Smooth muscle cell (in vitro differentiated cells): ENCODE data around the gene GAB2. TPM values are rescaled to one million over a fixed set of nuclear protein-coding genes. Genes with fewer than 3 reads are reported as not detected.

Experiments
- DNase-seq: peaks from one replicate; lab custom pipeline; 2025; ENCODE audit not compliant: unreplicated experiment; lab: John Stamatoyannopoulos, UW
- H2AFZ ChIP-seq: fragments of 200-600 bp; sonication (generic); 2 replicates; pipeline ENCODE4 v1.6.0; 2016; ENCODE audit warnings: antibody characterized with exemption, low read depth, mild to moderate bottlenecking
- H3F3A ChIP-seq: fragments of 200-600 bp; sonication (generic); 2 replicates; pipeline ENCODE4 v1.6.0; 2017; ENCODE audit warnings: antibody characterized with exemption, low read depth
- H3K27ac ChIP-seq: fragments of 200-600 bp; sonication (generic); 2 replicates; pipeline ENCODE4 v1.5.1; 2016; ENCODE audit warnings: low read depth, mild to moderate bottlenecking
- H3K27me3 ChIP-seq: fragments of 200-600 bp; sonication (generic); 2 replicates; pipeline ENCODE4 v1.6.1; 2016; ENCODE audit warnings: low read depth, mild to moderate bottlenecking
- H3K36me3 ChIP-seq: fragments of 200-600 bp; sonication (generic); 2 replicates; pipeline ENCODE4 v1.5.1; 2016; ENCODE audit warnings: low read depth
- H3K4me1 ChIP-seq: fragments of 200-600 bp; sonication (generic); 2 replicates; pipeline ENCODE4 v1.5.1; 2016; ENCODE audit warnings: low read depth
- H3K4me2 ChIP-seq: fragments of 200-600 bp; sonication (generic); 2 replicates; pipeline ENCODE4 v1.6.0; 2016; ENCODE audit warnings: mild to moderate bottlenecking
- H3K4me3 ChIP-seq: fragments of 200-600 bp; sonication (generic); 2 replicates; pipeline ENCODE4 v1.5.1; 2016; ENCODE audit warnings: mild to moderate bottlenecking
- H3K79me2 ChIP-seq: fragments of 200-600 bp; sonication (generic); 2 replicates; pipeline ENCODE4 v1.6.0; 2016; ENCODE audit warnings: low read depth, mild to moderate bottlenecking
- H3K9ac ChIP-seq: fragments of 200-600 bp; sonication (generic); 2 replicates; pipeline ENCODE4 v1.6.0; 2016; ENCODE audit warnings: low read depth
- H3K9me3 ChIP-seq: fragments of 200-600 bp; sonication (generic); replicated peaks from 2 replicates; pipeline ENCODE4 v1.5.1; 2016; ENCODE audit warnings: low read depth
- H4K20me1 ChIP-seq: fragments of 200-600 bp; sonication (generic); 2 replicates; pipeline ENCODE4 v1.6.0; 2016; ENCODE audit warnings: low read depth
- WGBS: methylation state at CpG from one replicate; pipeline ENCODE4 v1.1.7; 2016; ENCODE audit warnings: low lambda C conversion rate; 5-methylcytosine and 5-hydroxymethylcytosine counted together
- polyA plus RNA-seq: library from polyadenylated mRNA; unstranded; fragments of >200 nt; fragmentation: Nextera tagmentation; extraction: Ambion mirVana; gene quantifications from 2 replicates; pipeline ENCODE4 v1.2.1, GENCODE V29; 2016
- total RNA-seq: library from RNA; depleted of rRNA; stranded (reverse); fragments of >200 nt; gene quantifications from 2 replicates; pipeline ENCODE4 v1.2.3, GENCODE V29; 2014
- TF ChIP-seq, protein P1 (sequence below): fragments of 200-600 bp; sonication (generic); IDR thresholded peaks from 2 replicates; pipeline ENCODE4 v1.5.1; 2017; ENCODE audit warnings: borderline replicate concordance, mild to moderate bottlenecking, antibody characterized with exemption; ENCODE audit not compliant: insufficient read depth, poor library complexity, severe bottlenecking

Gene GAB2
- total and polyA plus RNA-seq, 2 experiments from 2014 or later: 4.2 to 9.7 TPM

DNA sequence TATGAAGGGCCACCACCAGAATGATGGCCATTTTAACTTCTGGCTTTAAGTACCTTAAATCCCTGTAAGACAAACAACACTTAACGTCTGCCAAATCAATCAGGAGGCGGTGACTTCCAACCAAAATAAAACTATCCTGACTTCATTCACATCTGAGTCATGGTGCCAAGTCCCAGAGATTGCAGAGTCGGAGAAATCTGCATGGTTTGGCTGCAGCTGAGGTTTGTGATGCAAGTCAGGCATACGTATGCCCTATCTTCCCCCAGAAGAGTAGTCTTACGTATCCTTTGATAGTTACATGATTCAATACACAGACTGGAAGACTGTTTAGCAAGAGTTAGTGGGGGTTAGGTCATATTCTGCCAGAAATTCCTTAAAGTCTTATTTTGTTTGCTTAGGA, 1.7 kb upstream of the GAB2 start:
- peak overlapping the region; percentile 92 for H3K4me2 ChIP-seq
- no peak overlapping the region for H2AFZ ChIP-seq
- H3K27ac ChIP-seq: peak overlapping the region; percentile 85
- H3K36me3 ChIP-seq: no peaks in the 10 kb centered on the region
- H3K9ac ChIP-seq: peak overlapping the region; percentile 92
- no peaks in the 10 kb centered on the region for H4K20me1 ChIP-seq
- TF ChIP-seq, protein P1, sequence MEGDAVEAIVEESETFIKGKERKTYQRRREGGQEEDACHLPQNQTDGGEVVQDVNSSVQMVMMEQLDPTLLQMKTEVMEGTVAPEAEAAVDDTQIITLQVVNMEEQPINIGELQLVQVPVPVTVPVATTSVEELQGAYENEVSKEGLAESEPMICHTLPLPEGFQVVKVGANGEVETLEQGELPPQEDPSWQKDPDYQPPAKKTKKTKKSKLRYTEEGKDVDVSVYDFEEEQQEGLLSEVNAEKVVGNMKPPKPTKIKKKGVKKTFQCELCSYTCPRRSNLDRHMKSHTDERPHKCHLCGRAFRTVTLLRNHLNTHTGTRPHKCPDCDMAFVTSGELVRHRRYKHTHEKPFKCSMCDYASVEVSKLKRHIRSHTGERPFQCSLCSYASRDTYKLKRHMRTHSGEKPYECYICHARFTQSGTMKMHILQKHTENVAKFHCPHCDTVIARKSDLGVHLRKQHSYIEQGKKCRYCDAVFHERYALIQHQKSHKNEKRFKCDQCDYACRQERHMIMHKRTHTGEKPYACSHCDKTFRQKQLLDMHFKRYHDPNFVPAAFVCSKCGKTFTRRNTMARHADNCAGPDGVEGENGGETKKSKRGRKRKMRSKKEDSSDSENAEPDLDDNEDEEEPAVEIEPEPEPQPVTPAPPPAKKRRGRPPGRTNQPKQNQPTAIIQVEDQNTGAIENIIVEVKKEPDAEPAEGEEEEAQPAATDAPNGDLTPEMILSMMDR: no peak
- H3K79me2 ChIP-seq: peaks cover 21% of the 10 kb centered on the region
- whole genome bisulfite sequencing: 13% methylated on average over 5 of the region's 5 CpGs
- no peaks in the 10 kb centered on the region for H3K9me3 ChIP-seq
- H3K27me3 ChIP-seq: no peaks in the 10 kb centered on the region
- peaks cover 24% of the 10 kb centered on the region for H3K4me1 ChIP-seq
- H3F3A ChIP-seq: peaks cover 15% of the 10 kb centered on the region
- DNase-seq: no peak
- H3K4me3 ChIP-seq: peak overlapping the region; percentile 70

DNA sequence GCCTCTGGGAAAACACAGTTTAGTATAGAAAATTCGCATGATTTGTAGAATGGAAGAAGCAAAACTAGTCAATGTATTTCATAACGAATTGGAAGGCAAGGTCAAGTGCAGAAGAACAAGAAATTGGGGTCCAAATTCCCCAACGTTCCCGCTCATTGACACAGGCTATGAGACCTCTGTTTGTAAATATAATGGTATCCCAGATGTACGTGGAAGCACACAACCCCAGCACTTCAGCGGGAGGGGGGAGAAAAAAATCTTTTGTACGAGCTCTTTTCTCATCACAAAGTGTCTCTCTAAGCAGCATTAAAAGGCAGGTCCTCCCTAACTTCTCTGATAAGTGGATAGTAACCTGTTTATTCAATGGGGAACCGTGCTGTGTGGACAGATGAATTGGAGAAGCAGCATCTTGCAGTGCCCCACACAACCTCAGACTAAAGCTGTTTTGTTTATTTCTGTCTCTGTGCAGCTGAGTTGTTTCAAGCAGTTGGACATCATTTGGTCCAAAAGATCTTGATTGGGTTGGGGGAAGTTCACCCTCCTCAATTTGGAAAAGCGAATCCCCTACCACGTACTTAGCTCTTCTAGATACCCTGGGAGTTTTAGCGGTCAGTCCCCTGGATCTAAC, 1.1 kb upstream of the GAB2 start:
- H2AFZ ChIP-seq: peak overlapping the region; percentile 25
- DNase-seq: no peak
- H3K9me3 ChIP-seq: no peaks in the 10 kb centered on the region
- H3K36me3 ChIP-seq: no peaks in the 10 kb centered on the region
- H3K9ac ChIP-seq: peak overlapping the region; percentile 92
- peak overlapping the region; percentile 85 for H3K27ac ChIP-seq
- TF ChIP-seq, protein P1: no peak
- WGBS: 37% methylated on average over 11 of the region's 11 CpGs
- no peaks in the 10 kb centered on the region for H4K20me1 ChIP-seq
- H3K79me2 ChIP-seq: peaks cover 27% of the 10 kb centered on the region
- peaks cover 15% of the 10 kb centered on the region for H3F3A ChIP-seq
- peak overlapping the region; percentile 92 for H3K4me2 ChIP-seq
- peaks cover 24% of the 10 kb centered on the region for H3K4me1 ChIP-seq
- peak overlapping the region; percentile 70 for H3K4me3 ChIP-seq
- H3K27me3 ChIP-seq: no peaks in the 10 kb centered on the region

DNA sequence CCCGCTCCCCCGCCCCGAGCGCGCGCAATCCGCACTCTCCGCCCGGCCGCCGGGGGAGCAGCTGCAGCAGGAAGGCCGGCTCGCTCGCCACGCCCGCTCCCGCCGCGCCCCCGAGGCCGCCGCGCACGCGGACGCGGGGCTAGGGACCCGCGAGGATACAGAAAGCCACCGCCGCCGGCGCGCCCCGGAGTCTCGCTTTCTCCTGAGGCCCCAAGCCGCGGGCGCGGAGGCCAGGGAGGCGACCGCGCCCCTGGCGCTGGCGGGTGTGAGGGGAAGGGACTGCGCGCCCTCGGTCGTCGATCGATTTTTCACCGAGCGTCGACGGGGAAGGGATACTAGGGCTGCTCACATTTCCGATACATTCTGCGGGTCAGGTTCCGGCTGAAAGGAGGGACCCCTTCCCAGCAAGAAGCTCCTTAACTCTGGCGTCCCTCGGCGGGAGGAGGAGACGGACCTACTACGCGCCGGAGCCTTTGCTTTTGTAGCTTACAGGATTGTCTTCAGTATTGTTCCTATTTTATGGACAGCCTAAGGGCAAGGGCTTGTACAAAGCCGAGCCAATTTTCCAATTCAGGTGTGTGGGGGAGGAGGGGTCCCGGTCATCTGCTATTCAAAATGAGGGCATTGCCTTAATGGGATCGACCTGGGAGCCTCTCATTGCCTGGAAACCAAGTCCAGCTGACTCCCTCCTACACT, 416 bp upstream of the GAB2 start:
- DNase-seq: no peak
- H2AFZ ChIP-seq: peak overlapping the region; percentile 25
- peaks cover 15% of the 10 kb centered on the region for H3F3A ChIP-seq
- peaks cover 34% of the 10 kb centered on the region for H3K79me2 ChIP-seq
- under 1% methylated on average over 60 of the region's 68 CpGs for WGBS
- H3K4me2 ChIP-seq: peak overlapping the region; percentile 92
- peak overlapping the region; percentile 92 for H3K9ac ChIP-seq
- H3K9me3 ChIP-seq: no peaks in the 10 kb centered on the region
- no peaks in the 10 kb centered on the region for H4K20me1 ChIP-seq
- H3K27me3 ChIP-seq: no peaks in the 10 kb centered on the region
- no peaks in the 10 kb centered on the region for H3K36me3 ChIP-seq
- H3K4me1 ChIP-seq: peaks cover 24% of the 10 kb centered on the region
- H3K27ac ChIP-seq: peak overlapping the region; percentile 85
- H3K4me3 ChIP-seq: peak overlapping the region; percentile 70
- TF ChIP-seq, protein P1: no peak
